GM19351 (cell line): ENCODE results near the gene ZCCHC14.
A peak's percentile ranks its signal among the peaks of the same experiment; 100 is the strongest.
"Not testable (repeated sequence)": the region's sequence is repeated elsewhere in the genome, so short reads cannot be mapped to it uniquely, and the experiment has no call there.

ENCODE experiments used
- ATAC-seq: cut with Tn5 transposase; IDR thresholded peaks from one replicate; pipeline ENCODE4 v1.9.1; 2021; ENCODE audit warnings: mild to moderate bottlenecking, moderate library complexity; ENCODE audit not compliant: unreplicated experiment

The ZCCHC14 gene

GRCh38 chr16:87412371-87412995 lies 80.3 kb downstream of the ZCCHC14 start:
- no peak for ATAC-seq

- no peak for ATAC-seq
These were observed 81.2 kb downstream of the ZCCHC14 start for GRCh38 chr16:87411375-87412271.

DNA sequence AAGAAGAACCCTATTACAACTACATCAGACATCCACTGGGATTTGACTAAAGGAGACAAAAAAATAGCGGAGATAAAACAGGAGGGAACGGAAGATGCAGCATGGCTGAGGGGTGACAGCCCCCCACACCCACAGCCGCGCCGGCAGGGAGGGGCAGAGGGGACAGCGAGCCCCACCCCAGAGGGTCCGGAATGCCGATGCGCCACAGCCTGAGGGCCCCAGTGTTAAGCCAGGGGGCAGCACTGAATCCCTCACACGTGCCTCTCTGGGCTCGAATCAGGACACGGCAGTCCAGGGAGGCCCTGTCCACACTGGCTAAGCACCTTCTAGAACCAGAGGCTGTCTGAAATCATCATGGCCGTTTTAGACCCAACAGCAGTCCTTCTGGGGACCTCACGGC lies 81.9 kb downstream of the ZCCHC14 start:
- ATAC-seq, result no peak

DNA sequence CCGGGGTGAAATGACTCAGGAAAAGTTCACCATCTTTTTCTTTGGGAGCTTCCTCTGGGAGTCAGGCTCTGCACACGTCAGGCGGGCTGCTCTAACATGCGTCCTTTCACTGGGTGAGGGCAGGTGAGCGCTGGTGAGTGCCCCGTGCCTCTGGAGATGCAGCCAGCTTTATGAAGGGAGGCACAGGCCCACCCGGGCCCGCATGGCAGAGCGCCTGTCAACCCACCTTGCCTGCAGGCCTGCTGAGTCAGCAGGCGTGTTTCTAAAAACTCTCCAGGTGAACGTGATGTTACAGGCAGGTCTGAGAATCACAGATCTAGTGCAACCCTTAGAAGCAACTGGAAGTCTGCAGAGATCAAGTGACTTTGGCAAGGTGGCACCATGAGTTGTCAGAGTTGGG lies 82.3 kb downstream of the ZCCHC14 start:
- ATAC-seq, result no peak

- ATAC-seq, result no peak
These were observed 83.0 kb downstream of the ZCCHC14 start for GRCh38 chr16:87409781-87410180.

DNA sequence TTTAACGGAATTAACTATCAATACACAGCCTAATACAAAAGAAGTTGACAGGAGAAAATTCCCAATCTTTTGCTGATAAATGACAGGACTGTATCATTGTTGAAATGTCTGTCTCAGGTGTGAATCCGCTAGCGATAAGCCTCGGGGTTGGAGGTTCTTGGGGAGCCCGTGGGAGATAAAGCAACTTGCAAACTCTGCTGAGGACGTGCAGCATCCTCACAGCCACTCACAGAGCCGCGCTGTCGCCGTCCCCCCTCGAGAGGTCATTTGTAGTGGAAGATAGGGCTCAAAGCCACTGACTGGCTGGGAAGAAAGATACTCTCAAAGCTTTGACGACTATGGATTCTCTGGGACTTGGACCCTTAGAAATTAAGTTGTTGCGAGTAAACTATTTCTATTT lies 83.7 kb downstream of the ZCCHC14 start:
- no peak for ATAC-seq

- no peak for ATAC-seq
These were observed 85.2 kb downstream of the ZCCHC14 start for GRCh38 chr16:87407511-87408112.

GRCh38 chr16:87406495-87407088 lies 86.2 kb downstream of the ZCCHC14 start:
- ATAC-seq, result no peak

GRCh38 chr16:87404764-87405625 lies 87.8 kb downstream of the ZCCHC14 start:
- ATAC-seq, result no peak

GRCh38 chr16:87395181-87395842 lies 97.5 kb downstream of the ZCCHC14 start:
- no peak for ATAC-seq

GRCh38 chr16:87393680-87394055 lies 99.2 kb downstream of the ZCCHC14 start:
- no peak for ATAC-seq

DNA sequence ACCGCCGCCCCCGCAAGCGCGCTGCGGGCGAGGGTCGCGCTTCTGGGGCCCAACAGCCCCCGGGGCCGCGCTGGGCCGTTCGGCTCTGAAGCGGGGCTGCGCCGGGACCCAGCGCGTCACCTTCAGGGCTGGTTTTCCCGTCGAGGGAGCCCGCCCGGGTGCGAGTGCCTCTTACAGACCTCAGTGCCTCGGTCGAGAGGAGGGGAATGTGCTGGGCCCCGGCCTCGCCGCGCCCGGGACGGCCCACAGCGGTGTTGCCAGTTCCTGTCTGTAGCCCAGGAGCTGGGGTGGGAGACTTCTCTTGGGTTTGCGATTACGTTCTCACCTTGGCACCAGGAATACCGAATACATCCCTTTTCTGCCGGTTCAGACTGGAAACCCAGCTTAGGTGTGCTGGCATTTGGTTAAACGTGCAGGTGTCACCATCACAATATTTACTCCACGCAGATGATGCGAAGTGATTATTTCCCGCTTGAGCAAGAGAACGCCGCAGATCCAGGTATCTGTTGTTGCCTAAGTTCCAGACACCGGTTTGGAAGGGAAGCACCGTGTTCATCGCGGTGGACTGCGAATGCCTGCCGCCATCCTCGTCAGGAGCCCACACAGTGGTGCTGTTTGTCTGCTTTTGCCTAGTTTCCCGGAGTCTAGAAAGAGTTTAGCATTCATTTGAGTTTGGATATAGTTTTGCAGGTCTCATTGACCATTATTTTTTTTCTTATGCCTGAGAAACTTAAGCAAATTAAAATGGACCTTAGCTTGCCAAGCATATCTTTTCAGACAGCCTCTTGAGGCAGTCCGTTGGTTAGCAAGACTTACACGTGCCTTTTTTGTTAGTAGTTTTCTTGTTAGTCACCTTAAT lies 99.8 kb downstream of the ZCCHC14 start:
- ATAC-seq, result no peak

DNA sequence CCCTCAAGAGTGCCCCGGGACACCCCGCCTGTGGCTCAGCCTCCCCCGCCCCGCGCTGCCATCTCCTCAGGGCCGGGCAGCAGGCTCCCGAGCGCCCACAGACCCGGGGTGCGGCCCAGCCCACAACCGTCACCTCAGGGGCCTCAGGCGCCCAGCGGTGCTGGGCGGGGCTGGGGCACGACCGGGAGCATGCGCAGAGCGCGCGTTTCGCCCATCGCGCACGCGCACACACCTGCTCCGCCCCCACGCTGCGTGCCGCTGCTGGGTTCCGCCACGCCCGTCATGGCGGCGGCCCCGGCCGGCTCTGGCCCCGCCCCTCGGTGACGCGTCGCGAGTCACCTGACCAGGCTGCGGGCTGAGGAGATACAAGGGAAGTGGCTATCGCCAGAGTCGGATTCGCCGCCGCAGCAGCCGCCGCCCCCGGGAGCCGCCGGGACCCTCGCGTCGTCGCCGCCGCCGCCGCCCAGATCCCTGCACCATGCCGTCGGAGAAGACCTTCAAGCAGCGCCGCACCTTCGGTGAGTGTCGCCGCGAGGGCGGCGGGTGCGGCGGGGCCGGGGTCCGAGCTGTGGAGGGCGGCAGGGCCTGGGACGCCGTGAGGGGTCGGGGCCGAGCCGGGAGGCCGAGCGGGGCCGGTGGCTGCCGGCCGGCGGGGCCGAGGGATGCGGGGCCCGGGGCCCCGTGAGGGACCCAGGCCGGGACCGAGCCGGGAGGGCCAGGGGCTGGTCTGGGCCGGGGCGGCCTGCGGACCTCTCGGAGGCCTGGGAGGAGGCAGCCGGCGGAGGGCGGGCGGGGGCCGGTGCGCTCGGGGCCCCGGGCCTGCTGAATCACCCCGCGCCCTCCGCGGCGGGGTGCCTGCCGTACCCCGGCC lies 100.6 kb downstream of the ZCCHC14 start, which contains the start of gene MAP1LC3B:
Gene MAP1LC3B, plus strand, starts transcription at position 387 of the 871 bp plus-strand sequence. Its CDS starts 92 bp downstream, at position 479.
- peak; percentile 59 for ATAC-seq

- peak; percentile 13 for ATAC-seq
These were observed 101.4 kb downstream of the ZCCHC14 start for GRCh38 chr16:87391324-87391949.

DNA sequence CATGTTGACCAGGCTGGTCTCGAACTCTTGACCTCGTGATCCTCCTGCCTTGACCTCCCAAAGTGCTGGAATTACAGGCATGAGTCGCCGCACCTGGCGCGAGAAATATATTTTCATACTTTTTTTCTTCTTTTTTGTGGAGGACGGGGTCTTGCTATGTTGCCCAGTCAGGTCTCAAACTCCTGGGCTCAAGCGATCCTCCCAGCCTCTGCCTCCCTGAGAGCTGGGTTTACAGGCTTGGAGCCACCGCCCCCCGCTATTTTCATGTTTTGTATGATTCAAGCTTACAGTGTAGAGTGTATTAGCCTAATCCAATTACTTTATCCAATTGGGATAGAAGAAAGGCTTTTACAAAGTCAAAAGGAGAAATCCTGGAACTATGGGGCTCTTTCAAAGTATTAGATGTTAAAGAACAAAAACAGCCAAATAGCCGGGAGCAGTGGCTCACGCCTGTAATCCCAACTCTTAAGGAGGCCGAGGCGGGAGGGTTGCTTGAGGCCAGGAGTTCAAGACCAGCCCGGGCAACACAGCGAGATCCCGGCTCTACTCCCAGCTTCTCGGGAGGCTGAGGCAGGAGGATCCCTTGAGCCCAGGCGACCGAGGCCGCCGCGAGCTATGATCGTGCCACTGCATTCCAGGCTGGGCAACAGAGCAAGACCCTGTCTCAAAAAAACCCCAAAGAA lies 102.0 kb downstream of the ZCCHC14 start:
- no peak for ATAC-seq

- not testable (repeated sequence) for ATAC-seq
These were observed 102.9 kb downstream of the ZCCHC14 start for GRCh38 chr16:87389914-87390313.

- ATAC-seq, result no peak
These were observed 103.6 kb downstream of the ZCCHC14 start for GRCh38 chr16:87389245-87389644.
